GM10248 (cell line): ENCODE measurements around the gene SDK1.

Experiments
- CTCF ChIA-PET: fragments of 300-600 bp; sonication (Branson Sonifier 250); formaldehyde crosslinking; extraction: SDS; loops from one replicate; lab custom pipeline; 2021; ENCODE audit warnings: antibody characterized with exemption; lab: Yijun Ruan, JAX
- POLR2A ChIA-PET: fragments of 350-650 bp; sonication (Branson Sonifier 250); formaldehyde crosslinking; extraction: SDS; loops from one replicate; lab custom pipeline; 2020; ENCODE audit warnings: antibody characterized with exemption; lab: Yijun Ruan, JAX
- DNase-seq: peaks from one replicate; pipeline ENCODE4 v3.0.0; 2012; ENCODE audit errors: extremely low spot score
- TF ChIP-seq, protein P1 (sequence below): IDR thresholded peaks from 2 replicates; pipeline ENCODE4 v1.5.1; 2012; ENCODE audit warnings: mild to moderate bottlenecking, low read depth; ENCODE audit errors: extremely low read depth, missing control alignments, control extremely low read depth

SDK1 gene

GRCh38 chr7:4147926-4148620, 847.0 kb downstream of the SDK1 start:
- ChIA-PET POLR2A (no interaction called here), CTCF (no interaction called here)
- no peak for DNase-seq
- TF ChIP-seq, protein P1, sequence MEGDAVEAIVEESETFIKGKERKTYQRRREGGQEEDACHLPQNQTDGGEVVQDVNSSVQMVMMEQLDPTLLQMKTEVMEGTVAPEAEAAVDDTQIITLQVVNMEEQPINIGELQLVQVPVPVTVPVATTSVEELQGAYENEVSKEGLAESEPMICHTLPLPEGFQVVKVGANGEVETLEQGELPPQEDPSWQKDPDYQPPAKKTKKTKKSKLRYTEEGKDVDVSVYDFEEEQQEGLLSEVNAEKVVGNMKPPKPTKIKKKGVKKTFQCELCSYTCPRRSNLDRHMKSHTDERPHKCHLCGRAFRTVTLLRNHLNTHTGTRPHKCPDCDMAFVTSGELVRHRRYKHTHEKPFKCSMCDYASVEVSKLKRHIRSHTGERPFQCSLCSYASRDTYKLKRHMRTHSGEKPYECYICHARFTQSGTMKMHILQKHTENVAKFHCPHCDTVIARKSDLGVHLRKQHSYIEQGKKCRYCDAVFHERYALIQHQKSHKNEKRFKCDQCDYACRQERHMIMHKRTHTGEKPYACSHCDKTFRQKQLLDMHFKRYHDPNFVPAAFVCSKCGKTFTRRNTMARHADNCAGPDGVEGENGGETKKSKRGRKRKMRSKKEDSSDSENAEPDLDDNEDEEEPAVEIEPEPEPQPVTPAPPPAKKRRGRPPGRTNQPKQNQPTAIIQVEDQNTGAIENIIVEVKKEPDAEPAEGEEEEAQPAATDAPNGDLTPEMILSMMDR = no peak

GRCh38 chr7:4149236-4149635, 848.2 kb downstream of the SDK1 start:
- CTCF ChIA-PET = no interaction called here
- DNase-seq = no peak
- POLR2A ChIA-PET = no interaction called here
- TF ChIP-seq, protein P1 = no peak

GRCh38 chr7:4149645-4150044, 848.6 kb downstream of the SDK1 start:
- TF ChIP-seq, protein P1 = no peak
- POLR2A ChIA-PET = no interaction called here
- CTCF ChIA-PET = no interaction called here
- DNase-seq = no peak

DNA sequence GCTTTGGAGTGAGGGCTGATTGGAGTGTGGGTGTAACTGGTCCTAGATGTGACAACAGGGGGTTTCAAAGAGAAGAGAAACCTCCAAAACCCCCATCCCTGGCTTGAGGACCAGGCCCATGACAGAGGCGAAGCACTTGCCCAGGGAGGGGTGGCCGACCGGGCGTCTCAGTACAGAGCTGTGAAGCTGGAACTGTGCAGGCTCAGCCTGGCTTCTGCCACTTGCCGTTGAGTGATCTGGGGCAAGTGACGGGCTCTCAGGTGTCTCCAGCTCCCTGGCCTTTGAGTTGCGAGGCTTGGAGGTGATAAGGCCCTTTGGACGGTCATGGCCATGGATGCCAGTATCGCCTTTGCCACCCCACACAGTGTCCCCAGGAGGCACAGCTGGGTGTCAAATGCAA, 849.7 kb downstream of the SDK1 start:
- DNase-seq = no peak
- ChIA-PET CTCF (no interaction called here), POLR2A (no interaction called here)
- TF ChIP-seq, protein P1 = no peak

DNA sequence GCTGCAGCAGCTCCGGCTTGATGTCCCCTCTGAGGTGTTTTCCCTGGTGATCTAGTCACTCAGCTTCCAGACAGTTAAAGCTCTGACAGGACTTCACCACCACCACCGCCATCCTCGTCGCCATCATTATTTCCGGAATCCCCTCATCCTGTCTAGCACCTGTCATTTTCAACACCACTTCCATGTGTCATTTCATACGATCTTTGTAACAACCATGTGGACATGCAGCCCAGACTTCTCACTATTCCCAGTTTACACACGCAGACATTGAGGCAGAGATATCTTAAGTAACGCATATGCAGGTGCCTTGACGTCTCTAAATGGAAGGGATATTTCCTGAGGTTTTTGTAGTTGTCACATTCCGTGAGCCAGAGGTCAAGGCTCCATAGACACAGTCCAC, 850.5 kb downstream of the SDK1 start:
- TF ChIP-seq, protein P1 = no peak
- DNase-seq = no peak
- ChIA-PET CTCF (no interaction called here), POLR2A (no interaction called here)

GRCh38 chr7:4151926-4152549, 851.0 kb downstream of the SDK1 start:
- no peak for DNase-seq
- ChIA-PET CTCF (no interaction called here), POLR2A (no interaction called here)
- TF ChIP-seq, protein P1 = no peak
